GM19455 (cell line): ENCODE measurements around the gene DICER1.
A peak's percentile ranks its signal among the peaks of the same experiment; 100 is the strongest.
"Not testable (repeated sequence)": the region's sequence is repeated elsewhere in the genome, so short reads cannot be mapped to it uniquely, and the experiment has no call there.

ENCODE experiments used
- ATAC-seq: cut with Tn5 transposase; IDR thresholded peaks from one replicate; pipeline ENCODE4 v1.9.1; 2021; ENCODE audit not compliant: unreplicated experiment

DICER1 gene, protein sequence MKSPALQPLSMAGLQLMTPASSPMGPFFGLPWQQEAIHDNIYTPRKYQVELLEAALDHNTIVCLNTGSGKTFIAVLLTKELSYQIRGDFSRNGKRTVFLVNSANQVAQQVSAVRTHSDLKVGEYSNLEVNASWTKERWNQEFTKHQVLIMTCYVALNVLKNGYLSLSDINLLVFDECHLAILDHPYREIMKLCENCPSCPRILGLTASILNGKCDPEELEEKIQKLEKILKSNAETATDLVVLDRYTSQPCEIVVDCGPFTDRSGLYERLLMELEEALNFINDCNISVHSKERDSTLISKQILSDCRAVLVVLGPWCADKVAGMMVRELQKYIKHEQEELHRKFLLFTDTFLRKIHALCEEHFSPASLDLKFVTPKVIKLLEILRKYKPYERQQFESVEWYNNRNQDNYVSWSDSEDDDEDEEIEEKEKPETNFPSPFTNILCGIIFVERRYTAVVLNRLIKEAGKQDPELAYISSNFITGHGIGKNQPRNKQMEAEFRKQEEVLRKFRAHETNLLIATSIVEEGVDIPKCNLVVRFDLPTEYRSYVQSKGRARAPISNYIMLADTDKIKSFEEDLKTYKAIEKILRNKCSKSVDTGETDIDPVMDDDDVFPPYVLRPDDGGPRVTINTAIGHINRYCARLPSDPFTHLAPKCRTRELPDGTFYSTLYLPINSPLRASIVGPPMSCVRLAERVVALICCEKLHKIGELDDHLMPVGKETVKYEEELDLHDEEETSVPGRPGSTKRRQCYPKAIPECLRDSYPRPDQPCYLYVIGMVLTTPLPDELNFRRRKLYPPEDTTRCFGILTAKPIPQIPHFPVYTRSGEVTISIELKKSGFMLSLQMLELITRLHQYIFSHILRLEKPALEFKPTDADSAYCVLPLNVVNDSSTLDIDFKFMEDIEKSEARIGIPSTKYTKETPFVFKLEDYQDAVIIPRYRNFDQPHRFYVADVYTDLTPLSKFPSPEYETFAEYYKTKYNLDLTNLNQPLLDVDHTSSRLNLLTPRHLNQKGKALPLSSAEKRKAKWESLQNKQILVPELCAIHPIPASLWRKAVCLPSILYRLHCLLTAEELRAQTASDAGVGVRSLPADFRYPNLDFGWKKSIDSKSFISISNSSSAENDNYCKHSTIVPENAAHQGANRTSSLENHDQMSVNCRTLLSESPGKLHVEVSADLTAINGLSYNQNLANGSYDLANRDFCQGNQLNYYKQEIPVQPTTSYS (N-terminal part only)

DNA sequence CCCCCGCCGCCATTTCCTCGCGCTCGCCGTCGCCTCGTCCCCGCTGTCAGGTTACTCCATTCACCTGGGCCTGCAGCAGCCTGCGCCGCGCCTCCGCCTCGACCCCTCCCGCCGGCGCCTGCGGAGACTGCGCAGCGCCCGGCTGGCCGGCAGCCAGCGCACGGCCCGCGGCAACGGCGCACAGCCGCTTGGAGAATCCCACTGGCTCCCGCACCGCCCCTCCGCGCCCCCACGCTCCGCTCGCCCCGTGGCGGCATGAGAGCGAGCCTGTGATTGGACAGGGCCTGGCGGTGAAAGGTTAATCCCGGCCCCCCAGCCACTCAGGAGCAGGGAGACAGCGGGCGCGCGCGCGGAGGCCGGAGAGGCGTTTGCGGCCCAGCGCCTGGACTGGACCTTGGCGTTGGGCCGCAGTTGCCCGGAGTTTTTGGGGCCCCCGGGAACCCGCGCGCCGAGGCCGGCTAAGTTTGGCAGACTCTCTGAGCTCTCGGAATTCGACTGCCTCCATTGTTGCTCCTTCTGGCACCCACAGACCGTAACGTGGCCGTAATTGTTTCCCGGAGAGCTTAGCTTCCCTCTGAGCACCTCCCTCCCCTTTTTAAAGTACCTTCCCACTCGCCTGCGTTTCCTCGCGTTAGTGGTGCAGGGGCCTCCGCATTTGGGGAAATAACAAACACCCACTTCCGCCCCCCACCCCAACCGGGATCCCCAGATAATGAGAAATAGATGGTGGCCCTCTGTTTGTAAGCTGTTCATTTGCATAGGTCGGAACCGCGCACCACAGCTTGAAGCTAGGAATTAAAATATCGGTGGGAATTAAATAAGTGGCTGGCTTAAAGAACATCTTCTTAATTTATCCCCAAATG is at the start of gene DICER1:
Gene DICER1 (minus strand): TSS at position 203 of the 863 bp plus-strand sequence. CDS start 24,071 bp downstream, outside the sequence.
- peak; percentile 72 for ATAC-seq

DNA sequence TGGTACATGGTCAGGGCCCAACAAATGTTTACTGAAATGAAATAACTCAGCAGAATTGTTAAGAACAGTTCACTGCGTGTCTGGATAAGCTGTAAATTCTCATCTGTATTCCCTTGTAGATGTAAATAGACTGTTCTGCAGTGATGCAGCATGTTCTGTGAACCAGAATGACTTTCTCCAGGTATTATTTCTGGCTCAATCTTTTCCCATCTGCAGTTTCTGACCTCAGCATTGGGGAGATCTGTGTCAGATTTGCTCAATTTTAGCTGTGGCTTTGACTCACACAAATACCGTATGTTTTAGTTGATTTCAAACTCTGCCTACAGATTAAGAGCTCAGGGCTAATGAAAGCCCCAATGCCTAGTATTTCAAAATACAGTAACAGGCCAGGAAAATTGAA is 49.2 kb upstream of the DICER1 start:
- no peak for ATAC-seq

DNA sequence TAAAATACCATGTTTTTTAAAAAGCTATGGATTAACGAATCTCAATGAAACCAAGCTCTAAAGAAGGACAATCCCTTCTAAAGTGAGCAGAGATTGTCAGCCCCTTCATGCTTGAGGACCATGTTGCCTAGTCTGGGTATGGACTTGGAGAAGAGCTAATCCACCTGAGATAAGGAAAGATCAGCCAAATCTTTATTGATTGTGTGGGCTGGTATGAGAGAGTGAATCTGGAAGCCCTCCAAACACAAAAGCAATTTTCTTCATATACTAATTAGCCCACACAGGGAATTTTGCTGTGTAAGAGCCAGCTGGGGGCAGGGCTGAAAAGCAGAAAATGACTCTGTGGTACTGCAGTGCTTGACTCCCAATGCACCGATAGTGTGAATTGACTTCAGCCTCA is 47.4 kb upstream of the DICER1 start:
- ATAC-seq = no peak

DNA sequence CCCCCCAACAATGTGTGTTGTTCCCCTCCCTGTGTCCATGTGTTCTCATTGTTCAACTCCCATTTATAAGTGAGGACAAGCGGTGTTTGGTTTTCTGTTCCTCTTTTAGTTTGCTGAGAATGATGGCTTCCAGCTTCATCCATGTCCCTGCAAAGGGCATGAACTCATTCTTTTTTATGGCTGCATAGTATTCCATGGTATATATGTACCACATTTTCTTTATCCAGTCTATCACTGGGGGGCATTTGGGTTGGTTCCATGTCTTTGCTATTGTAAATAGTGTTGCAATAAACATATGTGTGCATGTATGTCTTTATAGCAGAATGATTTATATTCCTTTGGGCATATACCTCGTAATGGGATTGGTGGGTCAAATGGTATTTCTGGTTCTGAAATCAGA is 44.4 kb upstream of the DICER1 start:
- ATAC-seq = not testable (repeated sequence)

DNA sequence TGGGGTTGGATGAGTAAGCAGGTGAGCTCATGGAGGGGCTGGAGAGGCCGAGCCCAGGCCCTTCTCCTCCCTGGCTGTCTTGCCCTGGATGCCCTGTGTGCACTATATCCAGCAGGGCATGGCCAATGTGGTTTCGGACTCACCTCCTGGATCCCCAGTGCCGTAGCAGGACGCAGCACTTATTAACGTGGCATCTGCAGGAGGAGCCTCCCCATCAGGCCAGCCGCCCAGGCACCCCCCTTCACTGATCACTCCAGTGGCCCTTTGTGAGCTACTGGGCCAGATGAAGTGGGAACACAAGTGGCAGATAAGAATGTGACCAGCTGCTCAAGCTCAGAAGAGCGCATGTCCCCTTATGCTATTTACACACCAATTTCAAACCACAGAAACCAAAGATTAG is 43.1 kb upstream of the DICER1 start:
- ATAC-seq = no peak

DNA sequence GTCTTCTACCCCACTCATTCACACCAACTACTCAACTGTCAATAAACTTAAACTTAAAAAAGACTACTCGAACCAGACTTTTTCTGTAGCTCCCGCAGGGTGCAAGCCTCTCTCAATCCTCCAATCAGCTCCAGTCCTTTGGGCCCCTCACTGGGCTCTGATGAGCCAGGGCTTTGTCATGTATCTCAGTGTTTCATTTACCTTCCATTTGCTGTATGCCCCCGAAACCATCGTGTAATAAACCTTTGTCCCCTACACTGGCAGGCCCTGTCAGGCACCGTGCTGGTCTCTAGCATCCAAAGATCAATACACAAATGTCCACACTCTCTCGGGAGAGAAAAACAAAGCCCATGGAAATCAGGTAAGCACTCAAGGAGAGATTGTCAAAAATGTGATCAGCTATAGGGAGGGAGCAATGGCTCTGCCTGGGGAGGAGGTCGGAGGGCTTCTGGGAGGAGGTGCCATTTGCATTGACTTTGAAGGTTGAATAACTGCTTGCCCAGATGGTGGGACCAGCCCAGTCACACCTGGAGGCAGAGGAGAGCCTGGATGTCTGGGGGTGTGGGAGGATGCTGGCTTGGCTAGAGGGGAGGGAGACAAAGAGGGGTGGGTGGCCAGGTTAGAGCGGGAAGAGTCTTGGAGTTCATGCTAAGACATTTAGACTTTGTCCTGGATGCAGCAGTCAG is 42.1 kb upstream of the DICER1 start:
- ATAC-seq = no peak

DNA sequence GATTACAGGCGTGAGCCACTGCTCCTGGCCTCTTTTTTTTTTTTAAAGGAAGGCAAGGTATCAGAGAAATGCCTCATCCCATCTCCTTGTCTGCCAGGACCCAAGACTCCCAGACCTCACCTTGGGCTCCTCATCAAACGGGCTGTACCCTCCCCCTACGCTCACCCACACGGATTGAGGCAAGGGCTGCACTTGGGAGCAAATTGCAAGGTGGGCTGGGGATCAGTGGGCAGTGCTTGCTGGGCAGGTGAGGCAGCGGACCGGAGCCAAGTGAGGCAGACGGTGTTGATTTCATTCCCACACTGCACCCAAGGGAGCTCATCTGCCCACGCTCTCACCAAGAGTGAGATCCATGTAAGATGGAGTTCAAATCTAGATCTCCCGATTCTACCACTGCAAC is 41.0 kb upstream of the DICER1 start:
- ATAC-seq = no peak

DNA sequence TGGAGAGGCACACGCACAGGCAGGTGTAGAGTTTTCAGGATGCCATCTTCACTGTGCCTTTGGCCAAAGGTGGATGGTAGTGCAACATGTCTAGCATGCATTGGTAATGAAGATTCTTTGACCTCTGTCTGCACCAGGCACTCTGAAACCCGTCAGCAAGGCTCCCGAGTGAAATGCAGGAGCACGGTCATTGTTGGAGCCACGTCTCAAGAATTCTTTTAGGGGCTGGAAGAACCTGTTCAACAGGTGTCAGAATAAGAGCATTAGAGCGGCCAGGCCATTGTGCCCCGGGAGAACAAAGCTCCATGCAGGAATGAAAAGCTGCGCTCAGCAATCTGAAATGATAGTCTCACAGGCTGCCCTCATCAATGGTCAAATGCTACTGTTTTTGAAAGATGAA is 40.2 kb upstream of the DICER1 start:
- ATAC-seq = no peak

DNA sequence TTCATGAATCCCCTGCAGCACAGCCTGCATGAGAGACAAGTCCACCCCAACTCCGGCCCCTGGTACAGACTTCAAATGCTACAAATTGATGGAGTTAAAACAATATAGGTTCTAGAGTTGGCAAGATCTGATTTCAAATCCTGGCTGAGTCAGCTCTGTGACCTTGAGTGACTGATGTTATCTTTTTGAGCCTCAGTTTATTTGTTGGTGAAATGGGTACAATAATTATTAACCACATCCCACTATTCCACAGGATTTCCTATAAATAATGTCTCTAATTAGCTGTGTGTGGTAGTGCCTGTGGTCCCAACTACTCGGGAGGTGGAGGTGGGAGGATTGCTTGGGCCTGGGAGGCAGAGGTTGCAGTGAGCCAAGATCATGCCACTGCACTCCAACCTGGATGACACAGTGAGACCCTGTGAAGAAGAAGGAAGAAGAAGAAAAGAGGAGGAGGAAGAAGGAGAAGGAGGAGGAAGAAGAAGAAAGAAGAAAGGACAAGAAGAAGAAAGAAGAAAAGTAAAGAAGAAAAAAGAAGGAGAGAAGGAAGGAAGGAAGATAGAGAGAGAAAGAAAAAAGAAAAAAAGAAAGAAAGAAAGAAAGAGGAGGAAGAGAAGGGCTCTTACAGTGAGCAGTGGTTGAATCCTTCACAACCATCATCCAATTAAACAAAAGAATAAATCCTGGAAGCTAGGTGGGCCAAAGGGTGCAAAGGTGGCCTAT is 39.7 kb upstream of the DICER1 start:
- ATAC-seq = no peak

DNA sequence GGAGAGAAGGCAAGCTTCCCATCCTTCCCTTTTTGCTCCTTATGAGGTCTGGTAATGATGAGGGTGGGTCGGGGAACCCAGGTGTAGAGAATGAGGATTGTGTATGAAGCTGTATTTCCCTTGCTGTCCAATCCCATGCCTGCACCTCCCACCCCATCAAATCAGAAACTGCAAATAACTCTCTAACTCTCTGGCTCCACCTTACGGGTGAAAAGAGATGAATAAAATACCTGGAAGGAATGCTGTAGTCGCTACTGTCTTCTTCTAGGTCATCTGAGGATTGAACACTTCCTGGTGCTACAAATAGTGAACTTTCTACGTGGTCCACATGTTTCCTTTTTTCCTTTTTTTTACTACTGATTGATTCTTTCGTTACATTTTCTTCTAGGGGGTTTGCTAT is 38.9 kb upstream of the DICER1 start:
- ATAC-seq = no peak

DNA sequence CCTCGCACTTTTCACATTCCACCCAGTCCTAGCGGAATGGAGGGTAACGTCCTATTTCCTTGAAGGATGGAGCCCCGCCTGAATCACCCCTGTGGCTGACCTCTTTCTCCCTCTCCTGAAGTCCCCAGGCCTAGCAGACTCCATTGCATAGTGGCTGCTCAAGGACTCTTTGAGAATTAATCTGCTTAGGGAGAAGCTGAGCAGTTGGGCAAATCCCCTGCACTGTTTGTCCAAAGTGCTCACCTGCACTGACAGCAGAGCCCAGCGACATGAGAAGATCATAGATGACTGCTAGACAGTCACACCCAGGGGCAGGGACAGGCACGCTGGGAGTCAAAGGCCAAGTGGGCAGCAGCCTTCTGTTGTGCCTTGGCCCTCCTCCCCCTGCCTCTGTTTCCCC is 37.7 kb upstream of the DICER1 start:
- ATAC-seq = no peak

DNA sequence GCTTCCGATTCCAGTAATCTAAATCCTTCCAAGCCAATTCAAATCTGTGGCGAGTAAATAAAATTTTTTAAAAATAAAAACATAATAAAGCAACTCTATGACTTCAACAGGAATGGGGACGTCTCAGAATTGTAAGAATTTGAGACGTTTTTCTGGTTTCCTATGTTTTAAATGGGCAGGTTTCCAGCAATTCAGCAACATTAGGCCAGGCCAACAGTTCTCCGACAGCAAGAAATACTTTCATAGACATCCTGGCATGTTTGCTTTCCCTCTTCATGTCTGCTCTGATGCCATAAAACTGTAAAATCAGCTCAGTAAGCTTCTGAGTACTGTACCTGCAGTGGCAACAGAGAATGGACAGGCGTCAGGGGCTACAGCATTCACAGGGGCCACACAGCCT is 35.8 kb upstream of the DICER1 start:
- no peak for ATAC-seq

DNA sequence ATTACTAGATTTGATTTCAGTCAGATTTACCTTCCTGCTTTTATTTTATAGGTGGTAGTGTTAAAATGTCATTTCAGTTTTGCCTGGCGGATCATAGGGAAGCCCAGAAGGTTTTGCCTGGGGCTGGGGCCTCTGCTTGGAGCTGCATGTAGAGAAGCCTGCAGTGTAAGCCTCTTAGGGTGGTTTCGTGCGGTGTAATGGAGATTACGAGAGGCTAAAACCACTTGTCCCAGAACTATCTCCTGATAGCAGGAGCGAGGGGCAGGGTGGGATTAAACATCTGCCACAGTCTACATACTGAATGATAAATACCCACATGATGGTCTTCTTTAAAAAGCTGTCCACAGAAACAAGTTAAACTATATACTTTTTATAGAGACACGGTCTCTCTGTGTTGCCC is 35.0 kb upstream of the DICER1 start:
- ATAC-seq = no peak

DNA sequence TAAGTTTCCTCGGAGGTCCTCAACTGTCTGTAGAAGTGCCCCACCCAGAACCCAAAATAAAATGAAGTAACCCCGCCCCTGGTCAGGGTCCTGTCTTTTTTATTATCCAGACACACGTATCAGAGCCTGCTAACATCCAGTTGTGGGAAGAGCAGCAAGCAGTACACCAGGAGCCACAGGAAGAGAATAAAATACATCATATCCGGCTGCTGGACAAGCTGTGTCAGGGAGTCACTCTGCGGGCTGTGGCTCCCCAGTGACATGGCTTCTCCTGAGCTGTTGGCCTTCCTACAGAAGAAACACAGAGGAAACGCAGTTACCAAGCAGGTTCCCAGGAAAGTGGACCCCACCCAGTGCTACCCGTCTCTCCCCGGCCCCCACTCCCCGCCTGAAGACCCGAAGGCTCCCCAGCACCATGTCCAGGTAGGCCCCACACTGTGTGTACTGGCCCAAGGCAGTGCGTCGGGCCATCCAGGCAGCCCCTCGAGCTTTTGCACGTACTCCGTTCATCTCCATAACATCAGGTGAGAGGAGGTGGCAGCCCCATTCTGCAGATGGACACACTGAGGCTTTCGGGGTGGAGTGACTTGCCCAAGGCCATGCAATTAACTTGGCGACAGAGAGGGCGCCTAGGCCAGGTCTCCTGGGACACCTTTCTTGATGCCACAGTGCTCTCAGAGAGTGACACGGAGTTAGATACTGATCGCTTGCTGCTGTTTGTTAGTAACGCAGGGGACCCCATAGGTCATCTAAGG is 34.3 kb upstream of the DICER1 start:
- no peak for ATAC-seq

DNA sequence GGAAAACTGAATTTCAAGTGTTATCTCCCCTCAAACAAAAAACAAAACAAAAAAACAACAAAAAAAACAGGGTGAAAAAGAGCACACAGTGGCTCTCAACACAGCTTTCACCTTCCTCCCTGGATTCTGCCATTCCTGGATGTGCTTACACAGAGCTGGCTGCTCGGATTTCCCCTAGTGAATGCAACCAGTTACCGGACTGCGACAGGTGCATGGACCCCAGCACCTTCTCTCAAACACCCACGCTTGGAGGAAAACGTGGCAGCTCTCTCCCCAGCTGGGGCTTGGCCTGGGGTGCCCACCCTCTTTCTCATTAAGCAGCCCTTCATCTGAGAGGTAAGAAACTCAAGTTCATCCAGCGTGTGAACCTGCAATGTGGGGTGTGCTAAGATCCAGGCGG is 33.5 kb upstream of the DICER1 start:
- ATAC-seq = no peak

DNA sequence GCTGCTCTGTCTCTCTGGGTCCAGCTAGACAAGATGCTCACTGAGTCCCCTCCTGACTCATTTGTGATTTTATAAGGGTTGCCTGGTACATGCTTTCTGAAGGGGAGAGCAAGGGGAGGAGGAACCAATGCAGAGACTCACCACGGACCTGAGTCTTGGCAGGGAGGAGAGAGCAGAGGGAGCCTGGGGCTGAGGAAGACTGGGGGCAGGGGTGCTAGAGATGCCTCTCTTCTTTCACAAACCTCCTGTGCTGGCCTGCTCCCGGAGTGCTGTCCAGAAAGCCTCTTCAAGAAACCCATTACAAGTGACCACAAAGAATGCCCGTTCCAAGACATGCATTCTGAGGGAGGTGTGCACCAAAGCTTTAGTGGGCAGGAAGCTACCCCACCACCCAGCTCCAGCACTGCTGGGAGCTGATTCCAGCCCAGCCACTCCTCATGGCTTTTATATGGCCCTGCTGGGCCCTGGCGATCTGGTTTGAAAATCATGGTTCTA is 33.1 kb upstream of the DICER1 start:
- ATAC-seq = no peak

DNA sequence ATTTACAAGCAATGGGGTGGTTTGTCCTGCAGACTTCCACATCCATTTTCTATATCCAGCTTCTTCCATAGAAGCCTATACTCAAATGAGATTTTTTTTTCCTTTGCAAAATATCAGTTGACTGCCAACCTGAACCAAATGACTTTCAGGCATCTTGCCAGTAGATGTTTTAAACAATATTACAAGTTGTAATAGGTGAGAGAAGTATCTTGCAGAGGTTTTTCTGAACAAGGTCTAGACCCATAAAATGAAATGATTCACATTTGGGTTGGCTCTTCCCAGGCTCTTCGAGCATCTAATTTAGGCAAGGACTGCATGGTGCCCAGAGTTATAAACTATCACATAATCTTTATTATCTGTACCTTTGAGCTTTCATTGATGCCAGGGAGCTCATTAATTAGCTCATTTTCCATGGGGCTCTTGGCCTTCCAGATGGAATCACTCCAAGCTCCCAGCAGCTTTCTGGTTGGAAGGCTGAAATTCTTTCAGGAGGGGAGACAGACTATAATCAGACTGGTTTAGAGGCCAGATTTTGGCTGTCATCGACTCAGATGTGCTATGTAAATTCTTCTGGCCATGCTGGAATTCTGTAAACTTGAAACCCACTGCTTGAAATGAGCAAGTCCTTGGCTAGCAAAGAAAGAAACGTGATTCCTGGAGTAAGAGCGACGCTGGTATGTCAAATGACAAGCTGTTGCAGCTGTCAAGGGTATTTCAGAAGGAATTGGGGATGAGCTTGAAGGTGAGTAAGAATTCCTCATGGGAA is 32.2 kb upstream of the DICER1 start:
- no peak for ATAC-seq

DNA sequence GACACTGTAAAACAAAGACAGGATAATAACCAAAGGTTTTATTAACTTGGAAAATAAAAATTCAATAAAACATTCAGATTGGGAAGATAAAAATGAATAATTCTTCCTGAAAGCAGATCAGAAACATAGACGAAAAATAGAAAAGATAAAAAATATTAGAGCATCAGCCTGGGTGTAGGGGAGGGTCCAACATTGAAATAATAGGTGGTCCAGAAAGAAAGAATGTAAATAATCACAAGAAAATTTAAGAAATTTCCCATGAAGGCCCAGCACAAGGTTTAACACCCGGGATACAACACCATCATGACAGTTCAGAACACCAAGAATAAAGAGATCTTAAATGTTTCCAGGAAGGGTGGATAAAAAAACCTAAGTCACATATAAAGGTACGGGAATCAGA is 31.1 kb upstream of the DICER1 start:
- ATAC-seq = no peak
